ENCODE results near the gene CCR9.

- no peak for TF ChIP-seq CTCF (IDR thresholded peaks at IDR 0.05)
- no peak for TF ChIP-seq POLR2A (IDR thresholded peaks at IDR 0.05)
Measured at GRCh38 chr3:45940781-45941365, 54.5 kb downstream of the CCR9 start.

All from breast epithelium (tissue), 3 donors.